Measurements from ENCODE around the gene ICE2. TPM values are rescaled to one million over a fixed set of nuclear protein-coding genes. Genes with fewer than 3 reads are reported as not detected.

Gene ICE2
- total RNA-seq, 1 experiment from 2014 or later, result 76.7 TPM

DNA sequence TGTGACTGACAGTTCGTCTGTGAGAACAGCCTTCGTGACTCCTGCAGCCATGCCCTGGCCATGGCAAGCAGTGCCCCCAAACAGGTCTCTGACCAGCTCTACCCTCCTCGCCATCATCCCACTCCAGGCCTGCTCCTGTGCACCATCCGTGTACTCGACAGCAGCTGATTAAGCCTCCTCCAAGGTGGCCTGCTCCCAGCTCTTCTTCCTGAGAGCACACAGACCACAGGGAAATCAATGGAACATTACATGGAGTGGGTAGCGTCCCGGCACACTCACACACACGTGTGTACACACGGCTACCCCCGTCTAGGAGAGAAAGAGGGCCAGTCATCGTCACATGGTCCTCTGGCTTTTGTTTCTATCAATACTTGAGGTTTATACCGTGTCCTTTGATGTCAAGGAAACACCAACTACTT, 102.3 kb downstream of the ICE2 start:
- H3K4me3 Mint-ChIP-seq (ENCODE audit: low read depth, unreplicated experiment), result peak overlapping the region; percentile 60
- CTCF ChIA-PET, result interaction anchor here (0.6 to 0.9 kb wide), 3 partner anchors 12 to 852 kb away, joined by 4 to 5 read pairs (median 4); partner anchors contain the start of gene RORA

DNA sequence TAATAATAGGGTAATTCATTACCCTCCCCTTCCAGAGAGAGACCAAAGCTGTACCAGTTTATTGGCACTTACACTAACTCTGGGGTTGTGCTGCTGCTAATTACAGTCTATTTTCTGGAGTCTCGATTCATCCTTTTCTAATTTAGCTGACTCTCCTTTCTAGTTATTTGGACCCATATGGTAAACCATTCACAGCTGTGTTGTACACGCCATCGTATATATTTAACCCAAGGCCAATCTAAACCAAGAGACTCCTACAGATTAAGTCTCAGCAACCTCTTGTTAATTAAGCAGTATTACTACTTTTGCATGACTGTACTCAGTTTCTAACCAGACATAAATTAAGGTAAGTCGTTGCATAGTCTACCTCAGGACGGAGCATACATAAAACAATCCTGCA, 103.6 kb downstream of the ICE2 start:
- CTCF ChIA-PET, result interaction anchor here (0.6 to 3.7 kb wide), 13 partner anchors 11 to 684 kb away, joined by 3 to 14 read pairs (median 4); no protein-coding TSS in a partner anchor
- H3K4me3 Mint-ChIP-seq (ENCODE audit: low read depth, unreplicated experiment), result peak overlapping the region; percentile 60
- no peaks in the 10 kb centered on the region for H3K27me3 Mint-ChIP-seq (ENCODE audit: unreplicated experiment)
- TF ChIP-seq, protein P1, sequence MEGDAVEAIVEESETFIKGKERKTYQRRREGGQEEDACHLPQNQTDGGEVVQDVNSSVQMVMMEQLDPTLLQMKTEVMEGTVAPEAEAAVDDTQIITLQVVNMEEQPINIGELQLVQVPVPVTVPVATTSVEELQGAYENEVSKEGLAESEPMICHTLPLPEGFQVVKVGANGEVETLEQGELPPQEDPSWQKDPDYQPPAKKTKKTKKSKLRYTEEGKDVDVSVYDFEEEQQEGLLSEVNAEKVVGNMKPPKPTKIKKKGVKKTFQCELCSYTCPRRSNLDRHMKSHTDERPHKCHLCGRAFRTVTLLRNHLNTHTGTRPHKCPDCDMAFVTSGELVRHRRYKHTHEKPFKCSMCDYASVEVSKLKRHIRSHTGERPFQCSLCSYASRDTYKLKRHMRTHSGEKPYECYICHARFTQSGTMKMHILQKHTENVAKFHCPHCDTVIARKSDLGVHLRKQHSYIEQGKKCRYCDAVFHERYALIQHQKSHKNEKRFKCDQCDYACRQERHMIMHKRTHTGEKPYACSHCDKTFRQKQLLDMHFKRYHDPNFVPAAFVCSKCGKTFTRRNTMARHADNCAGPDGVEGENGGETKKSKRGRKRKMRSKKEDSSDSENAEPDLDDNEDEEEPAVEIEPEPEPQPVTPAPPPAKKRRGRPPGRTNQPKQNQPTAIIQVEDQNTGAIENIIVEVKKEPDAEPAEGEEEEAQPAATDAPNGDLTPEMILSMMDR (IDR thresholded peaks at IDR 0.05; ENCODE audit: unreplicated experiment), result no peak
- no TSS peak for BruUV-seq (replicated peaks)
- peaks cover 85% of the 10 kb centered on the region for H3K4me1 Mint-ChIP-seq (ENCODE audit: low read depth, unreplicated experiment)
- no peaks in the 10 kb centered on the region for H3K9me3 Mint-ChIP-seq (ENCODE audit: low read depth, unreplicated experiment)
- peaks cover 100% of the 10 kb centered on the region for H3K36me3 Mint-ChIP-seq (ENCODE audit: insufficient read depth, unreplicated experiment)
- peak overlapping the region; percentile 100 for H3K27ac Mint-ChIP-seq (ENCODE audit: unreplicated experiment)
- intact Hi-C loops (cut with micrococcal nuclease; ENCODE audit: unreplicated experiment), result loop anchor here (2.0 kb wide), 1 partner anchor 15 kb away; no protein-coding TSS in a partner anchor
- DNase-seq, result no peak

More for the DNA sequence above, 102.3 kb downstream of the ICE2 start:
- BruUV-seq (replicated peaks), result no TSS peak
- no peaks in the 10 kb centered on the region for H3K27me3 Mint-ChIP-seq (ENCODE audit: unreplicated experiment)
- H3K27ac Mint-ChIP-seq (ENCODE audit: unreplicated experiment), result peak overlapping the region; percentile 100
- TF ChIP-seq, protein P1 (IDR thresholded peaks at IDR 0.05; ENCODE audit: unreplicated experiment), result no peak
- H3K36me3 Mint-ChIP-seq (ENCODE audit: insufficient read depth, unreplicated experiment), result peaks cover 100% of the 10 kb centered on the region
- peak; percentile 51 for DNase-seq
- intact Hi-C loops (cut with micrococcal nuclease; ENCODE audit: unreplicated experiment), result no loop called here
- no peaks in the 10 kb centered on the region for H3K9me3 Mint-ChIP-seq (ENCODE audit: low read depth, unreplicated experiment)
- H3K4me1 Mint-ChIP-seq (ENCODE audit: low read depth, unreplicated experiment), result peaks cover 84% of the 10 kb centered on the region

DNA sequence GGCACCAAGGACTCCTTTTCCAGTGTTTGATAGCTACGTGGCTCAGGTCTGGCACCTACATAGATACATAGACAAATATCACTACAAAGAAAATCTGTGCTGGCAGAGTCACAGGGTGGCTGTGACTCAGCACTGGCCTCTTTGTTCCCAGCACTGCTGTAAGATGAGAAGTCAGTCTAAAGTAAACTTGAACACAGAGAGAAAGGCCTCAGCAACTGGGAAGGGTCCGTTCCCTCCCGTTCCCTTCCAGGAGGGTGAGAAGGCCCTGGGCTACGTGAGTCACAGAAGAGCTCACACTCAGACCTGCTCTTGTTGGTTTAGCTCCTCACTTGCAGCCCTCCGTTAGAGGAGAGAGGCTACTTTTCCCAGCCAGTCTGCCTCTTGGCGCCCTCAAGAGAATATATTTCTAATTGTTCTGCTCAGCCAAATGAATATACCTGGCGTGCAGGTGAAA, 104.3 kb downstream of the ICE2 start:
- peaks cover 85% of the 10 kb centered on the region for H3K4me1 Mint-ChIP-seq (ENCODE audit: low read depth, unreplicated experiment)
- no peaks in the 10 kb centered on the region for H3K9me3 Mint-ChIP-seq (ENCODE audit: low read depth, unreplicated experiment)
- no peaks in the 10 kb centered on the region for H3K27me3 Mint-ChIP-seq (ENCODE audit: unreplicated experiment)
- CTCF ChIA-PET, result interaction anchor here (0.6 to 3.7 kb wide), 14 partner anchors 12 to 684 kb away, joined by 3 to 14 read pairs (median 4); no protein-coding TSS in a partner anchor
- no TSS peak for BruUV-seq (replicated peaks)
- TF ChIP-seq, protein P1 (IDR thresholded peaks at IDR 0.05; ENCODE audit: unreplicated experiment), result no peak
- H3K27ac Mint-ChIP-seq (ENCODE audit: unreplicated experiment), result peak overlapping the region; percentile 100
- DNase-seq, result peak; percentile 92
- H3K36me3 Mint-ChIP-seq (ENCODE audit: insufficient read depth, unreplicated experiment), result peaks cover 100% of the 10 kb centered on the region
- peak overlapping the region; percentile 67 for H3K4me3 Mint-ChIP-seq (ENCODE audit: low read depth, unreplicated experiment)
- intact Hi-C loops (cut with micrococcal nuclease; ENCODE audit: unreplicated experiment), result loop anchor here (2.0 to 5.0 kb wide), 2 partner anchors 16 to 33 kb away; no protein-coding TSS in a partner anchor

DNA sequence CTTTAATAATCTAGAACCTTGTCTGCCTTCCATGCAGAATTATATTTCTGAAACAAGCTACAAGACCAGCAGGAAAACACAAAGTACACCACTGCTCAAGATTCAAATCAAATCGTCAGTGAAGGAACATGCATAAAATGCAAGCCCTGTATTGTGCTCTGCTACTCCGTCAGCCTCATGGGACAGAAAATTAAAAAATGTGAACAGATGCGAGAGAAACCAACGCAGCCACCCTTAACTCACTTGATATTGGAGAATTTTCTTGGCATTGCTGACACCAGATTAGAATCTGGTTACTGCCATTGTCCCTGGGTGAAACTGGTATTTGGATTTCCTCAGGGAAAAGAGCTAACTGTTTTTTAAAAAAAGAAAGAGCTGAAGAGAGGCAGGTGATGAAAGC, 104.7 kb downstream of the ICE2 start:
- Mint-ChIP-seq H3K27me3 (ENCODE audit: unreplicated experiment) (no peaks in the 10 kb centered on the region), H3K4me3 (ENCODE audit: low read depth, unreplicated experiment) (peak overlapping the region; percentile 67), H3K27ac (ENCODE audit: unreplicated experiment) (peak overlapping the region; percentile 100), H3K4me1 (ENCODE audit: low read depth, unreplicated experiment) (peaks cover 87% of the 10 kb centered on the region), H3K9me3 (ENCODE audit: low read depth, unreplicated experiment) (no peaks in the 10 kb centered on the region), H3K36me3 (ENCODE audit: insufficient read depth, unreplicated experiment) (peaks cover 100% of the 10 kb centered on the region)
- TF ChIP-seq, protein P1 (IDR thresholded peaks at IDR 0.05; ENCODE audit: unreplicated experiment), result no peak
- BruUV-seq (replicated peaks), result TSS peak; percentile 24
- intact Hi-C loops (cut with micrococcal nuclease; ENCODE audit: unreplicated experiment), result loop anchor here (2.0 to 5.0 kb wide), 2 partner anchors 17 to 33 kb away; no protein-coding TSS in a partner anchor
- no peak for DNase-seq
- CTCF ChIA-PET, result interaction anchor here (0.9 to 3.7 kb wide), 12 partner anchors 12 to 146 kb away, joined by 3 to 14 read pairs (median 4); no protein-coding TSS in a partner anchor

Measured in Calu3 (cell line).